Duodenal mucosa (tissue), 2 donors: ENCODE results near the gene CD247.

ENCODE experiments used
- H3K27ac ChIP-seq: one replicate; pipeline ENCODE4 v1.7.0; 2013; ENCODE audit warnings: low read depth, low read length
- H3K27me3 ChIP-seq, 2 donors: one replicate each; pipeline ENCODE4 v1.7.0; 2013; ENCODE audit warnings: low read length in 2 of 2, control low read depth in 1 of 2; ENCODE audit not compliant: insufficient read depth in 2 of 2, control insufficient read depth in 1 of 2
- H3K36me3 ChIP-seq, 2 donors: one replicate each; pipeline ENCODE4 v1.7.0; 2013; ENCODE audit warnings: low read length in 2 of 2, control low read depth in 1 of 2; ENCODE audit not compliant: insufficient read depth in 2 of 2, control insufficient read depth in 1 of 2
- H3K4me1 ChIP-seq, 2 donors: one replicate each; pipeline ENCODE4 v1.7.0; 2013; ENCODE audit warnings: low read length in 2 of 2, control low read depth in 1 of 2; ENCODE audit not compliant: insufficient read depth in 2 of 2, control insufficient read depth in 1 of 2
- H3K4me3 ChIP-seq, 2 donors: one replicate each; pipeline ENCODE4 v1.7.0; 2013; ENCODE audit warnings: low read length in 2 of 2, low read depth in 1 of 2
- H3K9ac ChIP-seq, 2 donors: one replicate each; pipeline ENCODE4 v1.7.0; 2013; ENCODE audit warnings: low read length in 2 of 2, low read depth in 1 of 2
- H3K9me3 ChIP-seq, 2 donors: one replicate each; pipeline ENCODE4 v1.7.0; 2013; ENCODE audit warnings: low read length in 2 of 2, control low read depth in 1 of 2; ENCODE audit not compliant: control insufficient read depth in 1 of 2

The CD247 gene

DNA sequence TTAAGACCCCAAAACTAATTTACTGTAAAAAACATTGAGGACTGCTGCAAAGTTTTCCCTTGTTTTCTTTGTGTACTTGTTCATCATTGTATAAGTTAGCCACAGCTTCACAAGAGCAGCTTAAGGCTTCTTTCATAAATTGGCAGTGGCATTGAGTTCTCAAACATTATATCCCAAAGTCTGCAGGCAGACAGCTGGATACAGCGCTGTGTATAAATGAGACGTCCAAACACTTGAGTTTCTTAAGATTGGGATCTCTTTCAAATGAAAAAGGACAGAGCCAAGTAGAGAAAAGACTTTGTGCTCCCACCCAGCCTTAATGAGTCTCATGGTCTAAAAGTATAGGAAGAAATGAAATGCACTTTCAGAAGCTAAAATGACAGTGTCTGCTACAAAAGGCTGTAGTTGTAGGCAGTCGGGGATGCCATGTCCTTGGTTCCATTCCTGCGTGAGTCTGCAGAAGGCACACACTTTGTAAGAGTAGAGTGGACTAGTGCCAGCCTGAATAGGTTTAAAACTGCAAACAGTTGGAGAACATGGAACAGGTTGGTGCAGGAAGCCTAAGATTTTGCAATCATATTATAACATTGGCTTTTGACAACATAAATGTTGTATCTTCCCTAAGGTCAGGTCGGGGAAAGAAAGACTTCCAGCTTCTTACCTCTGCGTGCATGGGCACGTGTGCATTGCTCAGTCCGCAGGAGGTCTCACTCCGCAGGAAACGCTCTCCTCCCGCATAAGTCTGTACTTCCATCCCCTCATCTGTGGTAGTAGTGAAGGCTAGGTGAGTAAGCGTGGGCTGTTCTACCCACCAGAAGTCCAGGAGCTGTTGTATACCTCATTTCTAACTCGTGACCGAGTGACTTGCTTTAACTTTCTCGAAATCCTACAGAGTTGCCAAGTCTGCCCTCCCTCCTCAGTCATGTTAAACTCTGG lies 94.4 kb downstream of the CD247 start:
- H3K4me1 ChIP-seq, result peaks cover 0 to 4% of the 10 kb centered on the region in 2 donors
- H3K27me3 ChIP-seq, result no peaks in the 10 kb centered on the region
- H3K9me3 ChIP-seq, result no peaks in the 10 kb centered on the region
- H3K36me3 ChIP-seq, result no peaks in the 10 kb centered on the region
- H3K4me3 ChIP-seq, result no peak overlapping the region
- no peak overlapping the region for H3K9ac ChIP-seq
- H3K27ac ChIP-seq, result no peak overlapping the region

DNA sequence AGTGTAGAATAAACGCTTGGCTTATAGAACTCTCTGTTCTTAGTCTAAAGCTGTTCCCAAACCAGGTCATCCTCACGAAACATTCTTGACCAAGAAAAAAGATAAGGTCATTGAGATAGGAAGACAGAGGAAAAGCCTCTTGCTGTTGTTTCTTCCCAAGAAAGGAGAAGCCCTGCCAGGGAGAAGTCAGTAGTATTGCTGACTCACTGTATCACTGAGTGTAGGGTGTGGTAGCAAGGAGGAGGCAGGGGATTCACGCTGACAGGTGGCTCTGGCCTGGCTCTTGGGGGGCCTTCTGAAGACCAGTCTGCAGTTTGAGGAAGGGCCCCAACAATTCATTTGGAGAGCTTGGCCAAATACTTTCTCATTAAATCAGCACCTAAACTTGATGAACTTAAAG lies 97.8 kb downstream of the CD247 start:
- H3K36me3 ChIP-seq, result no peaks in the 10 kb centered on the region
- no peaks in the 10 kb centered on the region for H3K27me3 ChIP-seq
- H3K9me3 ChIP-seq, result no peaks in the 10 kb centered on the region
- peaks cover 0 to 4% of the 10 kb centered on the region in 2 donors for H3K4me1 ChIP-seq
- H3K4me3 ChIP-seq, result no peak overlapping the region
- H3K9ac ChIP-seq, result no peak overlapping the region
- H3K27ac ChIP-seq, result no peak overlapping the region

DNA sequence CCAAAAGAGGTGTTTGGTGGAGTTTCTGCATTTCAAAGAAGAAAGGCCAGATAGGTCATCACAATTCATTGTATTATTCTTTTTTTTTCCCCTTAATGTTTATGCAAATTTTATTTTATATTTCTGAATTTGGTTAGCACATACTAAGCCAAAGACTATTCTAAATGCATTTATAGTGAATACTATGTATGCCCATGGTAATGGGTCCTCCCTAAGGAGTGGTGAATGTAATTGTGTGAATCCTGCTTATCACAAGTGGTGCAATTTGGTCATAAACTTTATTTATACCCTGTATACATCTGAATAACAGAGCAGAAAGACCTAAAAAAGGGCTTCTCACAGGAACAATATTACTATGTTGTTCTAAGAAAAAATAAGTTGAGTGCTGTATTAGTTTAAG lies 99.1 kb downstream of the CD247 start:
- Histone ChIP-seq H3K27me3 (no peaks in the 10 kb centered on the region), H3K27ac (no peak overlapping the region), H3K9me3 (no peaks in the 10 kb centered on the region), H3K9ac (no peak overlapping the region), H3K4me1 (peaks cover 0 to 3% of the 10 kb centered on the region in 2 donors), H3K4me3 (no peak overlapping the region), H3K36me3 (no peaks in the 10 kb centered on the region)

DNA sequence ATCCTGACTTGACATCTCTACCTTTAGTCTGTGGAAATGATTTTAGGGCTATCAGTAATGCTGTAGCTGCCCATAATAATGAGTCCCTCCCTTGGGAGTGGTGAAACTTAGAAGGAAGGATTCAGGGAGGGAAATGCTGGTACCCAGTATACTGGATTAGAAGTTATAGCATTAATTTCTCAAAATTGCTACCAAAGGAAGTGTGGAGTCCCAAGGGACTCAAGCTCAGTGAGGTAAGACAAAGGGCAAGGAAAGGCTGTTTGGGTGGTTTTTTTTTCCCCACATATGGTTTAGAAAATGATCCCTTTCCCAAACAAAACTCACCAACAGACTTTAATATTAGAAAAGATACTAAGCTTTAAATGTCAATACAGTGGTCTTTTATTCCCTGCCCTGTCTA lies 99.9 kb downstream of the CD247 start:
- no peaks in the 10 kb centered on the region for H3K9me3 ChIP-seq
- H3K4me3 ChIP-seq, result no peak overlapping the region
- no peak overlapping the region for H3K9ac ChIP-seq
- no peaks in the 10 kb centered on the region for H3K36me3 ChIP-seq
- H3K27me3 ChIP-seq, result no peaks in the 10 kb centered on the region
- no peak overlapping the region for H3K27ac ChIP-seq
- H3K4me1 ChIP-seq, result no peaks in the 10 kb centered on the region

DNA sequence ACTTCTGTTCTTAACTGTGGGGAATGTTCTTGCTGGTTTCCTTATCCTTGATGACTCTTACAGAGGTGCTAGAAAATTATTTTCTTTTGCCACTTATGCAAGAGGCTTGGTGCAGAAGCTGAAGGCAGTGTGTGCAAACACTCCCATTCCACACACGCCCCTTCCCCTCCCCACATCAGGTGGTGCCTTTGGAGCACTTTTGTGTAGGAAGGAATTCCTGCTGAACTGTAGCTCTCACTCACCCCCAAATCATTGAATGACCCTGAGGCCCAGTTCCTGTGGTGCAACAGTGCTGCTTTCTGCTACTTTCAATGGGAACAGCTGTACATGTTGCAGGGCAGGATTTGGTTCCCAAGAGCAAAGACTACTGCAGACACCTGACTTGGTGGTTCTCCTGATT lies 101.8 kb downstream of the CD247 start:
- no peaks in the 10 kb centered on the region for H3K27me3 ChIP-seq
- no peaks in the 10 kb centered on the region for H3K4me1 ChIP-seq
- no peak overlapping the region for H3K4me3 ChIP-seq
- H3K36me3 ChIP-seq, result peaks cover 10 to 14% of the 10 kb centered on the region in 2 donors
- no peak overlapping the region for H3K27ac ChIP-seq
- H3K9me3 ChIP-seq, result no peaks in the 10 kb centered on the region
- H3K9ac ChIP-seq, result no peak overlapping the region

DNA sequence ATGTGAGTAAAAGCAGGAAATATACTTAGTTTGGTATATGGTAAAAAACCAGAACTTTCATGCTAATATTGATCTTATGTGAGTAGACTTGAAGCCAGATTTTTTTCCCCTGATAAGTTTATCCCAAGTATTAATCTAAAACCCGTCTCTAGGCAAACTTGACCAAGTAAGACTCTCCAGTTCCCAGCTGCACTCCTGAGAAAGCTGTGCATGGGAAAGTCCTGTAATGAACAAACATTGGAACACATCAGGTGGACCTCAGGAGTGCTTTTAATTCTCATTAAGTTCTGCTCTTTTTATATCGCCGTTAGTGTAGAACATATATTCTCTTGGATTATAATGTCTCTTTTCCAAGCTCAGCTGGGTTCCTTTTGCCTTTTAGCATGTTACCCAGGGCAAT lies 105.0 kb downstream of the CD247 start:
- no peaks in the 10 kb centered on the region for H3K27me3 ChIP-seq
- no peaks in the 10 kb centered on the region for H3K4me1 ChIP-seq
- no peak overlapping the region for H3K27ac ChIP-seq
- no peaks in the 10 kb centered on the region for H3K9me3 ChIP-seq
- peaks cover 10 to 14% of the 10 kb centered on the region in 2 donors for H3K36me3 ChIP-seq
- no peak overlapping the region for H3K4me3 ChIP-seq
- H3K9ac ChIP-seq, result no peak overlapping the region

DNA sequence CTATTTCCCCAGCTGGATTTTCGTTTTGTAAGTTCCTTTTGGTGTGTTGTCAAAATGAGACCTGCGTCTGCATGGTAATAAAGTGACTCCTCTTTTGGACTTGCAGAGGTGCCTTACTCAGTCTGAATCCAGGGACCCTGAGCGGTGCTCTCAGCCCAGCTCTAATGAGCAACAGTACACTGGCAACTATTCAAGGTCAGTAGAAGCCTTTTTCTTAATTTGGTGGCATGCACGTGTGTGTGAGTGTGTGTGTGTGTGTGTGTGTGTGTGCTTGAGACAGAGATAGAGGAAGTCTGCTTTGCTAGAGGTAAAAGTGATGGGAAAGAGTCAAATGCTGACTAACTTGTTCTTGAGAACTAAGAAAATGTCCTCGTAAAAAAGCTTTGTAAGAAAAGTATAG lies 105.4 kb downstream of the CD247 start:
- no peaks in the 10 kb centered on the region for H3K27me3 ChIP-seq
- no peaks in the 10 kb centered on the region for H3K4me1 ChIP-seq
- no peaks in the 10 kb centered on the region for H3K9me3 ChIP-seq
- H3K27ac ChIP-seq, result no peak overlapping the region
- H3K9ac ChIP-seq, result no peak overlapping the region
- peaks cover 10 to 14% of the 10 kb centered on the region in 2 donors for H3K36me3 ChIP-seq
- no peak overlapping the region for H3K4me3 ChIP-seq

DNA sequence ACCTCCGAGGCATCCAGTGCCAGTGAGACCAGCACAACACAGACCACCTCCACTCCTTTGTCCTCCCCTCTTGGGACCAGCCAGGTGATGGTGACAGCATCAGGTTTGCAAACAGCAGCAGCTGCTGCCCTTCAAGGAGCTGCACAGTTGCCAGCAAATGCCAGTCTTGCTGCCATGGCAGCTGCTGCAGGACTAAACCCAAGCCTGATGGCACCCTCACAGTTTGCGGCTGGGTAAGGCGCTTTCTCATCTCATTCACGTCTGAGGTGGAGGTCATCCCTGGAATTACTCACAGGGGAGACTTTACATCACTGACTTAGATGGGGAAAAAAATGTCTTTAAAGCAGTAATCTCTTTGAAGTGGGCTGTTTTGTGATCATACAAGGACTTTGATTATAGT lies 106.3 kb downstream of the CD247 start:
- no peaks in the 10 kb centered on the region for H3K27me3 ChIP-seq
- peaks cover 10 to 14% of the 10 kb centered on the region in 2 donors for H3K36me3 ChIP-seq
- H3K9ac ChIP-seq, result no peak overlapping the region
- no peaks in the 10 kb centered on the region for H3K4me1 ChIP-seq
- no peak overlapping the region for H3K4me3 ChIP-seq
- no peak overlapping the region for H3K27ac ChIP-seq
- H3K9me3 ChIP-seq, result no peaks in the 10 kb centered on the region

DNA sequence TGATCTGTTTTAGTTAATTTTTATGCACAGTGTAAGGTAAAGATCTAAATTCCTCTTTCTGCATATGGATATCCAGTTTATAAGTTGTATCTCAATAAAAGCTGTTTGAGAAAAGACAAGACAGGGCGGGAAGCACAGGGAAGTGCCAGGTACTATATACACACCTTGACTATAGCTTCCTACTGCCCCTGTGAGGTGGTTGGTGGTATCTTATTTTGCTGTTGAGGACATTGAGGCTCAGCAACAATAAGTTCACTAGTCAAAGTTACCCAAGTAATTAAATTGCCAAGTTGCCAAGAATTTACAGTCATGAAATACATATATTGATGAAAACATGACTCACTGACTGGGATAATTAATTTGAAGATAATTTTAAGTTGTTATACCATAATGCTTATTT lies 109.1 kb downstream of the CD247 start:
- H3K4me1 ChIP-seq, result no peaks in the 10 kb centered on the region
- H3K27me3 ChIP-seq, result no peaks in the 10 kb centered on the region
- peaks cover 17 to 18% of the 10 kb centered on the region in 2 donors for H3K36me3 ChIP-seq
- no peaks in the 10 kb centered on the region for H3K9me3 ChIP-seq
- no peak overlapping the region for H3K4me3 ChIP-seq
- H3K27ac ChIP-seq, result no peak overlapping the region
- no peak overlapping the region for H3K9ac ChIP-seq

DNA sequence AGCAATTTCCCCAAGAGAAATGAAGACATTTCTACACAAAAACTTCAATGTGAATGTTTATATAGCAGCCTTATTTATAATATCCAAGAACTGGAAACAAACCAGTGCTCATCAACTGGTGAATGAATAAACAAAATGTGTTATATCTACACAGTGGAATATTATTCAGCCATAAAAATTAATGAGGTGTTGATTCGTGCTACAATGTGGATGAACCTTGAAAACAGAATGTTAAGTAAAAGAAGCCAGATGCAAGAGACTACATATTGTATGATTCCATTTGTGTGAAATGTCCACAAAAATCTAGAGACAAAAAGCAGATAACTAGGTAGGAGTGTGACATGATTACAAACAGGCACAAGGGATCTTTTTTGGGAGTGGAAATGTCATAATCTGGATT lies 110.0 kb downstream of the CD247 start:
- H3K27me3 ChIP-seq, result no peaks in the 10 kb centered on the region
- H3K36me3 ChIP-seq, result peaks cover 17 to 19% of the 10 kb centered on the region in 2 donors
- H3K27ac ChIP-seq, result no peak overlapping the region
- H3K9ac ChIP-seq, result no peak overlapping the region
- no peaks in the 10 kb centered on the region for H3K4me1 ChIP-seq
- no peak overlapping the region for H3K4me3 ChIP-seq
- no peaks in the 10 kb centered on the region for H3K9me3 ChIP-seq
